Measurements from ENCODE around the gene TMEM186. TPM values are rescaled to one million over a fixed set of nuclear protein-coding genes. Genes with fewer than 3 reads are reported as not detected.
"Not testable (repeated sequence)": the region's sequence is repeated elsewhere in the genome, so short reads cannot be mapped to it uniquely, and the experiment has no call there.

TMEM186 gene
- 5.4 and 7.0 TPM in 2 replicates for total RNA-seq (2014; rRNA removed; shearing (Covaris generic))
- polyA plus RNA-seq (2015; cell fraction: cytosol; rRNA removed), result 10.6 and 10.7 TPM in 2 replicates
- 13.2 and 19.7 TPM in 2 replicates for polyA plus RNA-seq (2015; cell fraction: nucleus; rRNA removed)

DNA sequence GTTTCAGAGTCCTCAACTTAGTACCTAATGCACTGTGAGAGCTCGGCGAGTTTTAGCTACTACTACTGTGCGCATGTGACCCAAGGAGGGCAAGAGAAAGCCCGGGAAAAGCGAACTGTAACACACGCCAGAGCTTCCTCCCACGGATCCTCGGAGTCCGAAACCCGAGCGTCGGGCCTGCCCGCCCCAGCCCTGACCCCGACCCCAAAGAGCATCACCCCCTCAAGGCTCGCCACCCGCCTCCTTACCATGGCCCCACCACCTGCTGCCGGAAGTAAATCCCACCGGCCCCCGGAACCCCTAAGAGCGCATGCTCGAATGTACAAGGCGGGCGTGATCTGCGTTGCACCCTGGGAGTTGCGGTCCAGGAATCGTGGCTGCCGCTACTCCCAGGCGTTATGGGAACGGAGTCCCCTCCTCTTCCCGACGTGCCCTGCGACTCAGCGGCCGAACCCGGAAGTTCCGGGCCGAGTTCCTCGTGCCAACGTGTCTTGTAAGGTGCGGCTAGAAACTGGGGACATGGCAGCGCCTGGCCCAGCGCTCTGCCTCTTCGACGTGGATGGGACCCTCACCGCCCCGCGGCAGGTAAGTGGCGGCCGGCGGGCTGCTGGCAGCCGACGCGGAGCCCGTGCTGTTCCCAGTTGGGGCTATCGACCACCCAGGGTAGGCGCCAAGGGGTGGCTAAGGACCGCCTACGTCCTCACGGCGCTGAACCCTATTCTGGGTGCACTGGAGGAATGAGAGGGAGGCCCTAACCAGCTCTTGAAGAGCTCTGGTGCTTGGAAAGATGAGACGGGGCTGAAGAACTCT is at the start of gene TMEM186, which contains the start of gene PMM2:
Gene TMEM186 (minus strand): TSS at position 276 of the 810 bp plus-strand sequence. CDS start 25 bp downstream, at position 251.
Gene PMM2 (plus strand): TSS at position 476 of the 810 bp plus-strand sequence. CDS start 44 bp downstream, at position 520.
- in situ Hi-C loops (cut with HindIII; ENCODE audit: low pct_unique_long_range_greater_than_20kb, low sequenced_read_pairs), result no loop called here
- DNase-seq (ENCODE audit: low read depth, low spot score), result peak; percentile 95

DNA sequence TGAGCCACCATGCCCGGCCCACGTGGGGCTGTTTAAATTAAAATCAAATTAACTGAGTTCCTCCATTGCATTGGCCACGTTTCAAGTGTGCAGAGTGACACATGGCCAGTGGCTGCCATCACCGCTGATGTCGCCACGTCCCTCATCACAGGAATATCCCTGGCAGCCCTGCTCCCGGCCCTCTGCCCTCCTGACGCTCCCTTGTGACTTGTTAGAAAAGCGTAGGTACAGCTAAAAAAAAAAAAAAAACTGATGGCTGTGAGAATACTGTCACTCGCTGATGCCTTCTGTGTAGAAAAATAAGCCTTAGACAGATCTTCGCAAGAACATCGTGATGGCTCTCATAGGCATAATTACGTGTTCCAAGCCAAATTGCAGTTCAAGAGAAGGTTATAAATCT is 49.7 kb upstream of the TMEM186 start:
- in situ Hi-C loops (cut with HindIII; ENCODE audit: low pct_unique_long_range_greater_than_20kb, low sequenced_read_pairs), result no loop called here
- no peak for DNase-seq (ENCODE audit: low read depth, low spot score)

- DNase-seq (ENCODE audit: low read depth, low spot score), result no peak
- in situ Hi-C loops (cut with HindIII; ENCODE audit: low pct_unique_long_range_greater_than_20kb, low sequenced_read_pairs), result no loop called here
These were observed 49.0 kb upstream of the TMEM186 start for GRCh38 chr16:8846401-8846932.

DNA sequence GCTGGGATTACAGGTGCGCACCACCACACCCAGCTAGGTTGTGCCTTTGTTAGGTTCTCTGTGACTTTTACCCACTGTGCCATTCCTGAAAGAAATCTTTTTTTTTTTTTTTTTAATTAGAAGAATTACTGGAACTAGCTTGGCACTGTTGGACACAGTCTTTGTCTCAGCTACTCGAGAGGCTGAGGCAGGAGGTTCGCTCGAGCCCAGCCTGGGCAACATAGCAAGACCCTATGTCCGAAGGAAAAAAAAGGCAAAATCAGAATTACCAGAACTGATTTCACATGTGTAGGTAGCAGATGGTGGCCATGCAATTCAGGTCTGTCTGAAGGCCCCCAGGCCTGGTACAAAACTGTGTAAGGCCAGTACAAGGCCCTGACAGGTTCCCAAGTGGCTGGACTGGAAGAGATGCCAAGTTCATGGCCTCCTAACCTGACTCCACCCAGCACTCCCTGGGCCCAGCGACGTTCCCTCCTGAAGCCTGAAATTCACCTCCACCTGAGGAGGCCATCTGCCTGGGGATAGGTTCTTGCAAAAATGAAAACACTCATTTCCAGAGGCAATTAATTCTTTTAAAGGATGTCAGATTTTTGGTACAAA is 48.4 kb upstream of the TMEM186 start:
- in situ Hi-C loops (cut with HindIII; ENCODE audit: low pct_unique_long_range_greater_than_20kb, low sequenced_read_pairs), result no loop called here
- DNase-seq (ENCODE audit: low read depth, low spot score), result no peak

- in situ Hi-C loops (cut with HindIII; ENCODE audit: low pct_unique_long_range_greater_than_20kb, low sequenced_read_pairs); DNase-seq (ENCODE audit: low read depth, low spot score): not testable (repeated sequence)
These were observed 45.9 kb upstream of the TMEM186 start for GRCh38 chr16:8843296-8843695.

DNA sequence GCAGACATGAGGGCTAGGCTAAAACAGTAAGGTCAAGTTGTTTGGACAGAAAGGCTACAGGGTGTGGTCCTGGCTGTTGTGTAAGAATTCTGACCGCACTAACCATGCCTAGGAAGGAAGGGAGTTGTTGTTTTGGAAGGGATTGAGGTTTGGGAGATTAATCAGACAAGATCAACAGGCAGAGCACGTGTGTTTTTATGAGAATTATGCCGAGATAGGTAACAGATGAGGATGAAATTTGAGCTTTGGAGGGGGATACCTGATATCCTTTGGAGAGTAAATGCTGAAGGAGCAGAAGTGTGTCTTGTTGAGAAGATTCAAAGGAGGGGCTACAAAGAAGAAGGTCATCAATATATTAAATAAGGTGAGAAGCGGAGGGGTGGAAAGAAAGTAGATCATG is 44.6 kb upstream of the TMEM186 start:
- in situ Hi-C loops (cut with HindIII; ENCODE audit: low pct_unique_long_range_greater_than_20kb, low sequenced_read_pairs), result not testable (repeated sequence)

GRCh38 chr16:8837594-8837993 is 40.2 kb upstream of the TMEM186 start:
- DNase-seq (ENCODE audit: low read depth, low spot score); in situ Hi-C loops (cut with HindIII; ENCODE audit: low pct_unique_long_range_greater_than_20kb, low sequenced_read_pairs): not testable (repeated sequence)

More for the DNA sequence above, 44.6 kb upstream of the TMEM186 start:
- DNase-seq (ENCODE audit: low read depth, low spot score), result not testable (repeated sequence)

DNA sequence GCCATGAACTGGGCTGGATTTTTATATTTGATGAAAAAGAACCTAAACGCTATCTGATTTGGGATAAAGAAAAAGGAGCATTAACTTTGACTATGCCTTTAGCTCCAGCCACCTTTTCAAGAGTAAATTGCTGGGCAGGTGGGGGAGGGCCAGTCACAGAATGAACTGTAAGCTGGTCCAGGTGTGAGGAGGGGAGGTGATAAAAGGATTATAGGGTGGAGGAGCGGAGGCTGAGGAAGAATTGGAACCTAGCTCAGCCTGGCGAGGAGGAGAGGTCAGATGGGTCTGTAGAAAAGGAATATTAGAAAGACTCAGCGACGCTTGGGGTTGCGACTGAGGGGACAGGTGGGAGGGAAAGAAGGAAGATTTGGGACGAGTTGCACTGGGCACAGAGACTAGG is 39.4 kb upstream of the TMEM186 start:
- in situ Hi-C loops (cut with HindIII; ENCODE audit: low pct_unique_long_range_greater_than_20kb, low sequenced_read_pairs); DNase-seq (ENCODE audit: low read depth, low spot score): not testable (repeated sequence)

- no peak for DNase-seq (ENCODE audit: low read depth, low spot score)
- in situ Hi-C loops (cut with HindIII; ENCODE audit: low pct_unique_long_range_greater_than_20kb, low sequenced_read_pairs), result no loop called here
These were observed 35.3 kb upstream of the TMEM186 start for GRCh38 chr16:8832717-8833105.

DNA sequence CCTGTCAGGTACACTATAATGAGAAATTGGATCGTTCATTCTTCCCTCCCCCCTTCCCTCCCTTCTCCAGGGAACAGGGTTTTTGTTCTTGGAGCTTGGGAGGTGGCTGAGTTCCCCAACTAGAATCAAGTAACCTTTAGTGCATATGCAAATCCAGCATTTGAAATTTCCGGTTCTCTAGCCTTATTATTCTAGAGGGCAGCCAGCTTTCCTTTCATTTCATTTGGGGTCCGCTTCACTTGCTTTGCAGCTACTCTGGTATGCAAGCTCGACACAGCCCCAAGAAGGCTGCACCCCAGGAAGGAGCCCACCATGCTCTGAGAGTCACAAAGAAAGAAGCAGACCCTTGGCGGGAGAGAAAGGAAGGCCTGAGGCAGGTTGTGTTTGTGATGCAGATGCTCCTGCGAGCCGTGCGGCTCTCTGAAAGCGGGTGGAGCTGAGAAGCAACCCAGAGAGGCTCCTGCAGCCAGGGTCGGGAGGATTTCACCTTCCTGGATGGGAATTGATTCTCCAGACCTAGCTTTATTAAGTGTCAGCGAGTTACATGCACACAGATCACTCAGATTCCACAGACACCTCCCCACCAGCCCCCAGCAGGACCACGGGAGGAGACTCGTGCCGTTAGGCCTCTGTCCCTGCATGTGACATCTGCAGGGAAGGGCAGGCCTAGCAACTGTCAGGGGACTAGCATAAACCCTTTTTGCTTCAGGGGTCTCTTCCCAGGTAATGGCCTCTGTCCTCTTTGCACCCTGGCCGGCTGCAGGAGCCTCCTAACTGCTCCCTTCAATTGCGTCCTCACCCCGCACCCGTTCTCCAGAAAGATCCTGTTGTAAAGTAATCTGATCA is 34.7 kb upstream of the TMEM186 start:
- DNase-seq (ENCODE audit: low read depth, low spot score), result no peak
- in situ Hi-C loops (cut with HindIII; ENCODE audit: low pct_unique_long_range_greater_than_20kb, low sequenced_read_pairs), result no loop called here

- in situ Hi-C loops (cut with HindIII; ENCODE audit: low pct_unique_long_range_greater_than_20kb, low sequenced_read_pairs), result no loop called here
- DNase-seq (ENCODE audit: low read depth, low spot score), result no peak
These were observed 34.0 kb upstream of the TMEM186 start for GRCh38 chr16:8831450-8831849.

DNA sequence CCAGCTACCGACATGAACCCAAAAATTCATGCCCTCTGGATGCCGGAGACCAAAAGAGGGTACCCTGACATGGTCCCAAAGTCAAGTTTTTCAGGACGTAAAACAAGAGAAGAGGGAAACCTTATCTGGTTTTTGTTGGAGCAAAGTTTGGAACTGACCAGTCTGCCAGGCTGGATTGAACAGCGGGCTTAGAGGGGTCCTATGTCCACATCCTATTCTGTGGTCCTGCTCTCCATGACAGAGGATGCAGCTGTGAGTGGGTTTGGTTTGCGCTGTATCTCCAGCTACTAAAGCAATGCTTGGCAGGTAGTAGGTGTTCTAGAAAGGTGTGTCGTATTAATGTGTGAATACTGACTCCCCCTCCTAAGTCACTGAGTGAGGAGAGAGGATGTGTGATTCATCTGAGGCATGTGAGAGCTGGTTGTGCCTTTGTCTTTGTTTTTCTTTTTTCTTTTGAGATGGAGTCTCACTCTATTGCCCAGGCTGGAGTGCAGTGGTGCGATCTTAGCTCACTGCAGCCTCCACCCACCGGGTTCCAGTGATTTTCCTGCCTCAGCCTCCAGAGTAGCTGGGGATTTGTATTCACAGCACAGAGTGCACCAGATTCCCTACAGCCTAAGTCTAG is 31.2 kb upstream of the TMEM186 start:
- no peak for DNase-seq (ENCODE audit: low read depth, low spot score)
- in situ Hi-C loops (cut with HindIII; ENCODE audit: low pct_unique_long_range_greater_than_20kb, low sequenced_read_pairs), result no loop called here

- no peak for DNase-seq (ENCODE audit: low read depth, low spot score)
- in situ Hi-C loops (cut with HindIII; ENCODE audit: low pct_unique_long_range_greater_than_20kb, low sequenced_read_pairs), result no loop called here
These were observed 28.9 kb upstream of the TMEM186 start for GRCh38 chr16:8826278-8826879.

DNA sequence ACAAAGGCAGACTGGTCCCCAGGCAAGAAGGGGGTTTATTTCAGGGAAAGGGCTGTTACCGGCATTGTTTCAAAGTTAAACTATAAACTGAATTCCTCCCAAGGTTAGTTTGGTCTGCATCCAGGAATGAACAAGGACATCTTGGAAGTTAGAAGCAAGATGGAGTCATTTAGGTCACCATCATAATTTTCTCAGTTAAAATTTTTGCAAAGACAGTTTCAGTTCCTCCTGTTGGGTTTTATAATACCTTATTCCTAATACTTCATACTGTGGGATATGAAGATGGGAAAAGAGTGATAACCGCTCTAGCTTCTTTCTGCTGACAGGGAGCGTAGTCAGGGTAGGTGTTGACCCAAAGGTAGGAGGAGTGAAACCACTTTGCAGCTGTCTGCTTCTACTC is 25.0 kb upstream of the TMEM186 start:
- in situ Hi-C loops (cut with HindIII; ENCODE audit: low pct_unique_long_range_greater_than_20kb, low sequenced_read_pairs), result no loop called here
- DNase-seq (ENCODE audit: low read depth, low spot score), result no peak

- in situ Hi-C loops (cut with HindIII; ENCODE audit: low pct_unique_long_range_greater_than_20kb, low sequenced_read_pairs), result no loop called here
- DNase-seq (ENCODE audit: low read depth, low spot score), result no peak
These were observed 22.1 kb upstream of the TMEM186 start for GRCh38 chr16:8819411-8820034.

GRCh38 chr16:8818504-8819270 is 21.2 kb upstream of the TMEM186 start:
- in situ Hi-C loops (cut with HindIII; ENCODE audit: low pct_unique_long_range_greater_than_20kb, low sequenced_read_pairs), result no loop called here
- no peak for DNase-seq (ENCODE audit: low read depth, low spot score)

Measured in SK-MEL-5 (cell line).